Karpas-422 (cell line): ENCODE data around the gene KLHL28. TPM values are rescaled to one million over a fixed set of nuclear protein-coding genes. Genes with fewer than 3 reads are reported as not detected.

Experiments used
- DNase-seq: peaks from one replicate; pipeline ENCODE4 v3.0.0-alpha.2; 2015
- H2AFZ ChIP-seq: fragments of 200-600 bp; sonication (generic); 2 replicates; pipeline ENCODE4 v1.6.1; 2014; ENCODE audit warnings: antibody characterized with exemption, low read length, mixed read lengths
- H3K27ac ChIP-seq: fragments of 200-600 bp; sonication (generic); 2 replicates; pipeline ENCODE4 v1.5.1; 2014; ENCODE audit warnings: mild to moderate bottlenecking, low read length, moderate library complexity
- H3K27me3 ChIP-seq: fragments of 200-600 bp; sonication (generic); 2 replicates; pipeline ENCODE4 v1.6.1; 2014; ENCODE audit warnings: low read length, mixed read lengths
- H3K36me3 ChIP-seq: fragments of 200-600 bp; sonication (generic); 2 replicates; pipeline ENCODE4 v1.6.1; 2014; ENCODE audit warnings: low read length, mixed read lengths; ENCODE audit not compliant: insufficient read depth
- H3K4me1 ChIP-seq: fragments of 200-600 bp; sonication (generic); 2 replicates; pipeline ENCODE4 v1.6.1; 2014; ENCODE audit warnings: mild to moderate bottlenecking, low read length, mixed read lengths
- H3K4me2 ChIP-seq: fragments of 200-600 bp; sonication (generic); 2 replicates; pipeline ENCODE4 v1.6.1; 2014; ENCODE audit warnings: low read length, low read depth, mild to moderate bottlenecking; ENCODE audit not compliant: poor library complexity, severe bottlenecking
- H3K4me3 ChIP-seq: fragments of 200-600 bp; sonication (generic); 2 replicates; pipeline ENCODE4 v1.5.1; 2014; ENCODE audit warnings: mild to moderate bottlenecking, antibody characterized with exemption, low read length, mixed read lengths
- H3K79me2 ChIP-seq: fragments of 200-600 bp; sonication (generic); 2 replicates; pipeline ENCODE4 v1.6.1; 2014; ENCODE audit warnings: mild to moderate bottlenecking, low read length, mixed read lengths
- H3K9ac ChIP-seq: fragments of 200-600 bp; sonication (generic); 2 replicates; pipeline ENCODE4 v1.6.0; 2014; ENCODE audit warnings: low read length
- H3K9me2 ChIP-seq: fragments of 200-600 bp; sonication (generic), shearing (Covaris generic); replicated peaks from 2 replicates; pipeline ENCODE4 v1.6.0; 2014; ENCODE audit warnings: mild to moderate bottlenecking, low read length, moderate library complexity; ENCODE audit not compliant: insufficient read depth
- H3K9me3 ChIP-seq: fragments of 300-700, 200-600 bp; sonication (generic); 2 replicates; pipeline ENCODE4 v1.6.1; 2014; ENCODE audit warnings: low read length, mixed read lengths
- H4K20me1 ChIP-seq: fragments of 200-600 bp; sonication (generic); 2 replicates; pipeline ENCODE4 v1.6.1; 2014; ENCODE audit warnings: mild to moderate bottlenecking, antibody characterized with exemption, low read length, low read depth; ENCODE audit not compliant: insufficient read depth
- total RNA-seq: library from RNA; depleted of rRNA; stranded (reverse); fragments of >200 nt; shearing (Covaris generic); gene quantifications from 2 replicates; pipeline ENCODE4 v1.2.3, GENCODE V29; 2014; ENCODE audit warnings: low replicate concordance

Gene KLHL28
- total RNA-seq, 1 experiment from 2014 or later, result 31.4 TPM

DNA sequence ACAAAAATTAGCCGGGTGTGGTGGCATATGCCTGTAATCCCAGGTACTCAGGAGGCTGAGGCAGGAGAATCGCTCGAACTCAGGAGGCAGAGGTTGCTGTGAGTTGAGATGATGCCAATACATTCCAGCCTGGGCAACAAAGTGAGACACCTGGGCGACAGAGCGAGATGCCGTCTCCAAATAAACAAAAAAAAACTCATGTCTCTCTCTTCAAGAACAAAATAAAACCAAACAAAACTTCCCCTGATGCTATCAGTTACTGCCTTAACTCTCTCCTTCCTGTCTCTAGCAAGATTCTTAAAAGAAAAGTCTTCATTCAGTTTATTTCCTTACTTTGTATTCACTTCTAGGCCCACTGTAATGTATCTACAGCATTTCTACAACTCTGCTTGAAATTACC lies 20.8 kb downstream of the KLHL28 start:
- Histone ChIP-seq H3K4me3 (no peak overlapping the region), H4K20me1 (no peaks in the 10 kb centered on the region), H3K9me3 (no peaks in the 10 kb centered on the region), H3K27ac (no peak overlapping the region), H2AFZ (no peak overlapping the region), H3K79me2 (peaks cover 88% of the 10 kb centered on the region), H3K9ac (no peak overlapping the region), H3K9me2 (no peaks in the 10 kb centered on the region), H3K4me2 (no peak overlapping the region), H3K36me3 (peaks cover 65% of the 10 kb centered on the region), H3K27me3 (no peaks in the 10 kb centered on the region), H3K4me1 (no peaks in the 10 kb centered on the region)
- DNase-seq, result no peak

DNA sequence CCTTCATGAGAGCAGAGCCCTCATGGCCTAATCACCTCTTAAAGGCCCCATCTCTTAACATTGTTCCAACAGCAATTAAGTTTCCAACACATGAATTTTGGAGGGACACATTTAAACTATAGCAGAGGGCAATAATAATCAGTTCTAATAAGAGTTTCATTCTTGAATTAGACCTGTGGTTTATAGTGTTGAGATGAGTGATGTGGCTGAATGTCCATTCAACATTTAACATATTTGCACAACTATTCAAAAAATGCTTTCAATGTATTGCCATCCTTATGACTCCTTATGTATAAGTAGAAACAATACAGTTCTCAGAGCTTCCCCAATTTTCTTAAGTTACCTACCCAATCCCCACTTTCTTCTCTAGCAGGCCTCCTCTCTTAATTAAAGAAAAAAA lies 21.5 kb downstream of the KLHL28 start:
- no peak overlapping the region for H3K4me3 ChIP-seq
- no peak overlapping the region for H3K27ac ChIP-seq
- no peak overlapping the region for H2AFZ ChIP-seq
- peaks cover 85% of the 10 kb centered on the region for H3K79me2 ChIP-seq
- H3K9ac ChIP-seq, result no peak overlapping the region
- peaks cover 58% of the 10 kb centered on the region for H3K36me3 ChIP-seq
- no peak overlapping the region for H3K4me2 ChIP-seq
- H3K9me2 ChIP-seq, result no peaks in the 10 kb centered on the region
- H4K20me1 ChIP-seq, result no peaks in the 10 kb centered on the region
- no peaks in the 10 kb centered on the region for H3K4me1 ChIP-seq
- H3K27me3 ChIP-seq, result no peaks in the 10 kb centered on the region
- no peak for DNase-seq
- no peaks in the 10 kb centered on the region for H3K9me3 ChIP-seq

DNA sequence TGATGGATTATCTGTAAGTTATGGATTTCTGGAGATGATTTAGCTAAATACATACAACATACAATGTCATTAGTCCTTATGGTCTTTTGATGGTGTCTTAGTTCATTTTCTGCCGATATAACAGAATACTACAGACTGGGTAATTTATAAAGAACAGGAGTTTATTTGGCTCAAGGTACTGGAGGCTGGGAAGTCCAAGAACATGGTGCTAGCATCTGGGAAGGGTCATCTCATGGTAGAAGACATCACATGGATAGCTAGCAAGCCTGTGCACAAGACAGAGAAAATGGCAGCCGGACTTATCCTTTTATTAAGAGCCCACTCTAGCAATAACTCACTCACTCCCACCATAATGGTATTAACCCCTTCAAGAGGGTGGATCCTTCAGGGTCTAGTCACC lies 24.2 kb downstream of the KLHL28 start:
- no peaks in the 10 kb centered on the region for H4K20me1 ChIP-seq
- no peak overlapping the region for H2AFZ ChIP-seq
- no peaks in the 10 kb centered on the region for H3K27me3 ChIP-seq
- H3K4me3 ChIP-seq, result no peak overlapping the region
- H3K9me3 ChIP-seq, result no peaks in the 10 kb centered on the region
- H3K4me1 ChIP-seq, result no peaks in the 10 kb centered on the region
- peaks cover 58% of the 10 kb centered on the region for H3K36me3 ChIP-seq
- H3K4me2 ChIP-seq, result no peak overlapping the region
- DNase-seq, result no peak
- H3K9me2 ChIP-seq, result no peaks in the 10 kb centered on the region
- H3K79me2 ChIP-seq, result peaks cover 90% of the 10 kb centered on the region
- H3K27ac ChIP-seq, result no peak overlapping the region
- no peak overlapping the region for H3K9ac ChIP-seq

DNA sequence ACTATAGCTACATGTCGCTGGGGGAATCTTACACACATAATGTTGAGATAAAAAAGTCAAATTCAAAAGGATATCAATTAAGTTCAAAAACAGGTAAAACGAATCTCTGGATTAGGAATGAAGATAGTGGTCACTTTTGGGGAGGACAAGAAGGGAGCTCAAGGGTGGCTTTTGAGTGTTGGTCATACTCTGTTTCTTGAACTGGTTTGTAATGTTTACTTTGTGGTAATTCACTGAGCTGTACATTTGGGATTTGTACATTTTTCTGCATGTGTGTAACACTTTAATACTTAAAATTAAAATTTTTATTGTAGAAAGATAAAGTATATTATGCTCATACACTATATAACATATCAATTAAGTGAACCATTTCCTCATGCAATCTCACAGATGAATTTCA lies 26.6 kb downstream of the KLHL28 start:
- no peaks in the 10 kb centered on the region for H3K27me3 ChIP-seq
- no peak overlapping the region for H3K9ac ChIP-seq
- no peaks in the 10 kb centered on the region for H3K4me1 ChIP-seq
- no peaks in the 10 kb centered on the region for H3K9me3 ChIP-seq
- no peak overlapping the region for H3K4me3 ChIP-seq
- no peak for DNase-seq
- H3K79me2 ChIP-seq, result peaks cover 89% of the 10 kb centered on the region
- no peaks in the 10 kb centered on the region for H4K20me1 ChIP-seq
- H3K27ac ChIP-seq, result no peak overlapping the region
- no peaks in the 10 kb centered on the region for H3K9me2 ChIP-seq
- H3K36me3 ChIP-seq, result peaks cover 47% of the 10 kb centered on the region
- no peak overlapping the region for H3K4me2 ChIP-seq
- no peak overlapping the region for H2AFZ ChIP-seq

DNA sequence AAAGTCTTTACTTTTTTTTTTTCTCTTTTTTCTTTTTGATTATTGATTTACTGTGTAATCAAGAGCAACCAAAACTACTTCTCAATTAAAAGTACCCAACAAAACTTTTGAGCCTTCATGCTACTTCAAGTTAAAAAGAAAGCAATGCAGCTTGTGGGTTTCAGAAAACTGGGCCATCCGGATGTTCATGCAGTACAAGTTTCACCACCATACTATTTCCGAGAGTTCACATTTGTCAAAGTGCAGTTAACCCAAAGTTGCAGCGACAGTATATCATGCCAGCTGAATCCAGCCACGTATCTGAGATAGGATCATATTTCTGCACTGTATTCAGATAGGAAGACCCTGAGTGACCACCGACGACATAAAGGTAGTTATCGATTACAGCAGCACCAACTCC lies 33.0 kb downstream of the KLHL28 start:
- Histone ChIP-seq H2AFZ (no peak overlapping the region), H3K27me3 (no peaks in the 10 kb centered on the region), H3K4me1 (no peaks in the 10 kb centered on the region), H3K36me3 (peaks cover 25% of the 10 kb centered on the region; the same call in 1 of the 2 replicates), H4K20me1 (no peaks in the 10 kb centered on the region), H3K9me2 (no peaks in the 10 kb centered on the region), H3K9me3 (no peaks in the 10 kb centered on the region), H3K4me2 (no peak overlapping the region), H3K27ac (no peak overlapping the region), H3K4me3 (no peak overlapping the region), H3K79me2 (peaks cover 48% of the 10 kb centered on the region), H3K9ac (no peak overlapping the region)
- no peak for DNase-seq

DNA sequence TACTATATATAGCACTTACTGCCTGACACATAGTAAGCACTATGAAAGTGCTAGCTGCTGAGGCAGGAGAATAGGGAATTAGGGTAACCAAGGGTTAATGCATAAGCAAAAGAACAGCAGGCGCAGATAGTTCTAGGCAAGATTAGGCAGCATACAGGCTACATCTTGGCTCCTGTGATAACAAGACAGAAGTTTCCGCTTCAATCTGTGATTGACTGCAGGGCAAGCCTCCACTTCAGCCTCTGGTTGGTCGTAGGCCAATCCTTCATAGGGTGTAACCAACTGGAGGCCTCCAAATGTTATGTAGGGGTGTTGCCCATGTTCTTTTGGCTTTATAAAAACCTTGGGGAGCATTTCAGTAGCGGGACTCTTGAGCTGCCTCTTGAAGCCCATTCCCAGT lies 46.9 kb downstream of the KLHL28 start:
- no peak overlapping the region for H3K4me2 ChIP-seq
- H3K9ac ChIP-seq, result no peak overlapping the region
- DNase-seq, result peak; percentile 61
- no peaks in the 10 kb centered on the region for H3K79me2 ChIP-seq
- H3K4me3 ChIP-seq, result no peak overlapping the region
- no peaks in the 10 kb centered on the region for H3K9me3 ChIP-seq
- no peaks in the 10 kb centered on the region for H3K36me3 ChIP-seq
- H3K27ac ChIP-seq, result no peak overlapping the region
- H4K20me1 ChIP-seq, result no peaks in the 10 kb centered on the region
- H3K4me1 ChIP-seq, result no peaks in the 10 kb centered on the region
- H3K9me2 ChIP-seq, result no peaks in the 10 kb centered on the region
- H3K27me3 ChIP-seq, result no peaks in the 10 kb centered on the region
- no peak overlapping the region for H2AFZ ChIP-seq

DNA sequence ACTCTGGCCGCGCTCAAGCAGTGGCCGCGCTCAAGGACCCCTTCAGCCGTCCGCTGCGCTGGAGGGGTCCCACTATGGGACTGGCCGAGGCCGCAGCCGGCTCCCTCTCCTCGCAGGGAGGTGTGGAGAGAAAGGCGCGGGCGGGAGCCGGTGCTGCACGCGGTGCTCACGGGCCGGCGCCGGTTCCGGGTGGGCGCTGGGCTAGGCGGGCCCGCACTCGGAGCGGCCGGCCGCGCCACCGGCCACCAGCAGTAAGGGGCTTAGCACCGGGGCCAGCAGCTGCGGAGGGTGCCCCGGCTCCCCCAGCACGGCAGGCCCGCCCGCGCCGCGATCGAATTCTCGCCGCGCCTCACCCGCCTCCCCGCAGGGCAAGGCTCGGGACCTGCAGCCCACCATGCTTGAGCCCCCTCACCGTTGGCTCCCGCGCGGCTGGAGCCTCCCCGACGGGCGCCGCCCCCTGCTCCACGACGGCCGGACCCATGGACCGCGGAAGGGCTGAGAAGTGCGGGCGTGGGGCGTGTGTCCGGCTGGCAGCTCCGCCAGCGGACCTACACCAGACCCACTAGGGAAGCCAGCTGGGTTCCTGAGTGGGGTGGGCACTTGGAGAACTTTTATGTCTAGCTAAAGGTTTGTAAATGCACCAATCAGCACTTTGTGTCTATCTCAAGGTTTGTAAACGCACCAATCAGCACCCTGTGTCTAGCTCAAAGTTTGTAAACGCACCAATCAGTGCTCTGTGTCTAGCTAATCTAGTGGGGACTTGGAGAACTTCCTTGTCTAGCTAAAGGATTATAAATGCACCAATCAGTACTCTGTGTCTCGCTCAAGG lies 49.5 kb downstream of the KLHL28 start:
- no peaks in the 10 kb centered on the region for H3K27me3 ChIP-seq
- no peaks in the 10 kb centered on the region for H3K79me2 ChIP-seq
- no peak overlapping the region for H2AFZ ChIP-seq
- DNase-seq, result no peak
- H3K4me1 ChIP-seq, result no peaks in the 10 kb centered on the region
- H3K36me3 ChIP-seq, result no peaks in the 10 kb centered on the region
- H3K9me2 ChIP-seq, result no peaks in the 10 kb centered on the region
- H3K27ac ChIP-seq, result no peak overlapping the region
- no peak overlapping the region for H3K4me2 ChIP-seq
- no peaks in the 10 kb centered on the region for H3K9me3 ChIP-seq
- no peak overlapping the region for H3K9ac ChIP-seq
- H3K4me3 ChIP-seq, result no peak overlapping the region
- H4K20me1 ChIP-seq, result no peaks in the 10 kb centered on the region

DNA sequence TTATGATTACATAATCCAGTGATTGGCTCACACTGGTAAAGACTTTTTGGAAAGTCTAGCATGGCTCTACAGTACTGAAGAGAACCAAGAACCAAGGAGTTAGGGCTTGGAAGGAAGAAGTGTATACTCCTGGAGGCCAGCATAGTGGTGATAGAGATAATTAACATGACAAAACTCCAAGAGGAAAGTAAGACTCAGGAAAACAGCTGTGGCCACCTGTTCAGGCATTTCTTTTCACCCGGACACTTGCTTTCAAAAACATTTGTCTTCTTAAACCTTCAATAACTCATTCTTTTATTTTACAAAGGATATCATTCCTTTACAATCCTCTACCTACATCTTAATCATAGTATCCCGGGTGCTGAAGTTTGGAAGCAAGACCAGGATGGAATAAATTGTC lies 50.9 kb downstream of the KLHL28 start:
- Histone ChIP-seq H3K27ac (no peak overlapping the region), H4K20me1 (no peaks in the 10 kb centered on the region), H3K9me3 (no peaks in the 10 kb centered on the region), H3K4me1 (no peaks in the 10 kb centered on the region), H3K4me2 (no peak overlapping the region), H2AFZ (no peak overlapping the region), H3K79me2 (no peaks in the 10 kb centered on the region), H3K27me3 (no peaks in the 10 kb centered on the region), H3K9me2 (no peaks in the 10 kb centered on the region), H3K9ac (no peak overlapping the region), H3K4me3 (no peak overlapping the region), H3K36me3 (no peaks in the 10 kb centered on the region)
- DNase-seq, result no peak
